Stomach (tissue), 4 donors: Measurements from ENCODE around the gene TMA7.

Experiments used
- CTCF ChIP-seq, 7 experiments: fragments of 450-650 bp in 4 of 7; fragments of 200-600 bp in 3 of 7; sonication (generic) in 3 of 7; IDR thresholded peaks; one replicate each; pipeline ENCODE4 v1.5.1; 2016 to 2019; ENCODE audit warnings: antibody characterized with exemption in 7 of 7, control low read depth in 2 of 7, mild to moderate bottlenecking in 1 of 7
- POLR2A ChIP-seq, 4 donors: fragments of 450-650 bp; IDR thresholded peaks; one replicate each; pipeline ENCODE4 v1.6.1; 2016; ENCODE audit warnings: antibody characterized with exemption in 4 of 4, control low read depth in 2 of 4, mild to moderate bottlenecking in 1 of 4, moderate library complexity in 1 of 4
- POLR2AphosphoS5 ChIP-seq, 3 donors: sonication (generic); formaldehyde crosslinking; IDR thresholded peaks; one replicate each; pipeline ENCODE4 v1.6.1; 2016; ENCODE audit warnings: antibody characterized with exemption in 3 of 3

- TF ChIP-seq CTCF (IDR thresholded peaks at IDR 0.05) (no peak), POLR2AphosphoS5 (IDR thresholded peaks at IDR 0.05) (peak in 2 of 3 donors; percentile 11 to 41), POLR2A (IDR thresholded peaks at IDR 0.05) (no peak)
Observed at GRCh38 chr3:48428572-48429316, 11.3 kb upstream of the TMA7 start.
